Fibroblast of the conjunctiva (primary cell): ENCODE results near the gene NDUFAF5.
A peak's percentile ranks its signal among the peaks of the same experiment; 100 is the strongest.
"Not testable (repeated sequence)": the region's sequence is repeated elsewhere in the genome, so short reads cannot be mapped to it uniquely, and the experiment has no call there.

Source experiments
- DNase-seq: peaks from one replicate; pipeline ENCODE4 v3.0.0-alpha.2; 2010; ENCODE audit warnings: low read depth

NDUFAF5 gene, protein sequence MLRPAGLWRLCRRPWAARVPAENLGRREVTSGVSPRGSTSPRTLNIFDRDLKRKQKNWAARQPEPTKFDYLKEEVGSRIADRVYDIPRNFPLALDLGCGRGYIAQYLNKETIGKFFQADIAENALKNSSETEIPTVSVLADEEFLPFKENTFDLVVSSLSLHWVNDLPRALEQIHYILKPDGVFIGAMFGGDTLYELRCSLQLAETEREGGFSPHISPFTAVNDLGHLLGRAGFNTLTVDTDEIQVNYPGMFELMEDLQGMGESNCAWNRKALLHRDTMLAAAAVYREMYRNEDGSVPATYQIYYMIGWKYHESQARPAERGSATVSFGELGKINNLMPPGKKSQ

DNA sequence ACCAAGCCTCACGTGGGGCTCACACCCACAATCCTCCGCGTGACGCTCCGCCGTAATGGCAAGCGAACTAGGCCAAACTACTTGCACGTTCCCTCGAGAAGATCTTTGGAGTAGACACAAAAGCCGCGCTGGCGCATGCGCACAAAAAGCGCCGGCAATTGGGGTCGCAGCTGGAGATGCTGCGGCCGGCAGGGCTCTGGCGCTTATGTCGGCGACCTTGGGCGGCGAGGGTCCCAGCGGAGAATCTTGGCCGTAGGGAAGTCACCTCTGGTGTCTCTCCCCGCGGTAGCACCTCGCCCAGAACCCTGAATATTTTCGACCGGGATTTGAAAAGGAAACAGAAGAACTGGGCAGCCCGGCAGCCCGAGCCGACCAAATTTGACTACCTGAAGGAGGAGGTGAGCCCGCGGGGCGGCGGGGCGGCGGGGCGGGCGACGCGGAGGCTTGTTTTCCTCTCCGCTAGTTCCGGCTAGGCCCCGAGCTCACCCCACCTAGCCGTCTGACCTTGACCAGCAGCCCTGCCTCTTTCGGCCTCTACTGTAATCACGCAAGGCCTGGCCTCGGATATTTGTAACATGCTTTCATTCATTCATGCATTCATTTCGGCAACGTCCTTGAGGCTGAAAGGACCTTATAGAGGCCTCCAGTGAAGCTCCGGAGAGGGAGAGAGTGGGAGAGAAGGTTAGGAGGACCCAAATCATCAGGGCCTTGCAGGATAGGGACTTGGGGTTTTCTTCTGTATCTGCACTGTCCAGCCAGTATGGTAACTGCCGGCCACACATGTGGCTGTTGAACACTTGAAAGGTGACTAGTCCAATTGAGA is at the start of gene NDUFAF5, which contains the start of gene ESF1:
NDUFAF5 (plus strand) TSS at position 136 of the 823 bp plus-strand sequence; CDS start at position 177, 41 bp downstream.
ESF1 (minus strand) TSS at position 27 of the 823 bp plus-strand sequence. CDS start 1,779 bp downstream, outside the sequence.
- peak; percentile 93 for DNase-seq

DNA sequence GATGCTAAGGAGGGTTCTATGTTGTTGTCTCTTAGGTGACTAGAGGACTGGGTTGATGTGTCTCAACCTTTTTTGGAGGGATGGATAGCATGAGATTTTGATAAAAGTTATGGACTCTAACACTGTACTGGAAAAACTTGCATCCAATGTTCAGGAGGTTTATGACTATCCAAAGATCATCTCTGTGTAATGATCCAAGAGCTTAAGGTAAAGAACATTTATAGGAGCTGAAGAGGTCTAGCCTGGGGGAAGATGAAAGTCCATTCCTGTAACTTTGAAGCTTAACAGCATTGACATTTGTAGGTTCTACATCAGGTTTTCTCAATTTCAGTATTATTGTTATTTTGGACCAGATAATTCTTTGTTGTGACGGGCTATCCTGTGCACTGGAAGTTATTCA is 49.0 kb upstream of the NDUFAF5 start:
- DNase-seq, result no peak

DNA sequence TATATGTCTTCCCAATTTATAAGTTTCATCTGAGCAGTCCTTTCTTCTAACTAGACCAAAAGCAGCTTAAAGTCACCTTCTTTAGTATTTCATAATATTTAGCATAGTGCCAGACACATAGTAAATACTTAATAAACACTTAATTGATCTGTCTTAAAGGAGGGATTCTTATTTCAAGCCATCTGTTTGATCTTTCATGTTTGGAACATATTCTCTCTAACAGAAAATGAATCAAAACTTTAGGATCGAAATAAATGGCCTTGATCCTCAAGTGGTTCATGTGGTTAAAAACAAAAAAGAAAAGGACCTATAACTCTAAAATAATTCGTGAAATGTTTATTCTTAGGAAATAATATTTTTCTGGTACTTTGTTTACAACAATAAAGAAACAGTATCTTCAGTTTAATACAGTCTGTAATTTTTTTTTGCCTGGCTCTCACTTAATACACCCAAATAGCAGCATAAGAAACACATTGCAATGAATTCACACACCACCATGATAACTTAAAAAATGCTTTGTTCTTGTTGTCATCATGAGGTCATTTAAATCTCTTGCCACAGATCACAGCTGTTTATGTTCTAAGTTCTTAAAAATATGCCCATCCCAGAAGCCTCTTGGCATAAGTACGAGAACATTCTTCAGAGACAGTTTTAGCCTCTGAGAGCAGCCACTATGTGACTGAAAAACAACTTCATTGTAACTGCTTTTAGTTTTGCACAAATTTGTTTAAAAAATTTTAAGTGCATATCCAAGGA is 48.2 kb upstream of the NDUFAF5 start:
- DNase-seq, result peak; percentile 67

DNA sequence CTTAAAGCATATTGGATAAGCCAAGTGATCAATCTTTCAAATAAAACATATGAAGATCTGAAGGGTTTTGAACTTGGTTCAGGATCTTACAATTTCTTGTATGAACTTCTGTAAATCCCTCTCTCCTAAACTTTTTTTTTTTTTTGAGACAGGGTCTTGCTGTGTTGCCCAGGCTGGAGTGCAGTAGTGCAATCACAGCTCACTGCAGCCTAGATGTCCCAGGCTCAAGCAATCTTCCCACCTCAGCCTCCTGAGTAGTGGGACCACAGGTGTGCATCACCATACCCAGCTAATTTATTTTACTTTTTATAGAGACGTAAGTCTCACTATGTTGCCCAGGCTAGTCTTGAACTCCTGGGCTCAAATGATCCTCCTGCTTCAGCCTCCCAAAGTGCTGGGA is 46.6 kb upstream of the NDUFAF5 start:
- DNase-seq, result not testable (repeated sequence)

DNA sequence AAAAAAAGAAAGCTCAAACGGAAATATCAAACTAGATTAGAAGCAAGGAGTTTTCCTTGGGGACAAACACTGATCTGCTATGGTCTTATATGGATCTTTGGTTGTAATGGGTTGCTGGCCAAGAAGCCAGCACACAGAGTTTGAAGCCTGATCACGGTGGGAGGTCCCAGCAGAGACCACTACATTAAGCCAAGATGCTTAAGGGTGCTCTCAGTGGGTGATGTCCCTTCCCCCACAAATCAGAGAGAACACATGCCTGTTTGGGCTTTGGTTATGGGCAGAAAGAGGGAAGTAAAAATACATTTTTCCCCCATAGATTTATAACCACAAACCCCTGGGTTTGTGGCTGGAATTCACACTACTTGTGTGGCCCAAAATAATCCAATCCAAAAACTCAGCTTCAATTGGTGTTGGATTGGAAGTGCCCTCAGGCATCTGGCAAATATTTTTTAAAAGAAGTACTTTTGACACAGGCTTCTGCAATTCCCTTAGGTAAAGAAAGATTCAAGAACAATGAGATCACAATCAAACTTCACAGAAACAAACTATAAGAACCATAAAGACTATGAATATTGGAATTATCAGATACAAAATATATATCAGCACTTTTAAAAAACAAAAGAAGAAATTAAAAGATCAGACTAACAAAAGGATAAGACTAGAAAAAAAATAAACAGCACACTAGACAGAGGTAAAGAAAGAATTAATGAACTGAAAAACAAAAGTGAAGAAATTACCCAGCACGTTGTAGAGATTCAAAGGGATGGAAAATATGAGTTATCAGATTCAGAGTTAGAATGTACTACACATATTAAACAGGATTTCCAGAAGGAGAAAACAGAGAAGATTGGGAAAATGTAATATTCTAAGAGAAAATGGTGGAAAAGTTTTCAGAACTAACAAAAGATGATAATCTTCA is 44.8 kb upstream of the NDUFAF5 start:
- DNase-seq, result no peak

DNA sequence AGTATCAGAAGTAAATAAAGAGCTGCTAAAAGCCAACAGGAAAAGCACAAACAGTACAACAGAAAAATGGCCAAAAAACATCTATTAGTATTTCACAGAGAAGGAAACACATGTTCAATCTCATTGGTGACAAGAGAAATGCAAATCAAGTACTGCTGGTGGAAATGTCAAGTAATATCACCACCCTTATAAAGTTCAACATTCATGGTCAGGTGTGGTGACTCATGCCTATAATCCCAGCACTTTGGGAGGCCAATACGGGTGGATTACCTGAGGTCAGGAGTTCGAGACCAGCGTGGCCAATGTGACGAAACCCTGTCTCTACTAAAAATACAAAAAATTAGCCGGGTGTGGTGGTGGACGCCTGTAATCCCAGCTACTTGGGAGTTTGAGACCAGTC is 42.9 kb upstream of the NDUFAF5 start:
- DNase-seq, result no peak

DNA sequence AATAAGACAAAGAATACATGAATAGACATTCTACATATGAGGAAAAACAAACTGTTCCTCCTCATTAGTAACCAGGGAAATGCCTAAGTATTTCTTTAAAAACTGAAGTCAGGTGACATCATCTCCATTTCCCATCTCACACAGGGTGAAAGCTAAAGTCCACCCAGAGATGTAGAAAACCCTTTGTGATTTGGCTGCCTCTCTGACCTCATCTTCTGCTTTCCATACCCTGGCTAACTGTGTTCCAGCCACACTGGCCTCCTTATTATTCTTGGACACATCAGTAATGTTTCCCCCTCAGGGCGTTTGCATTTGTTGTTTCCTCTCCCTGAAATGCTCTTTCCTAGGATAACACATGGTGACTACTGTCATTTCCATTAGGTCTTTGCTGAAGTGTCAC is 40.5 kb upstream of the NDUFAF5 start:
- no peak for DNase-seq

DNA sequence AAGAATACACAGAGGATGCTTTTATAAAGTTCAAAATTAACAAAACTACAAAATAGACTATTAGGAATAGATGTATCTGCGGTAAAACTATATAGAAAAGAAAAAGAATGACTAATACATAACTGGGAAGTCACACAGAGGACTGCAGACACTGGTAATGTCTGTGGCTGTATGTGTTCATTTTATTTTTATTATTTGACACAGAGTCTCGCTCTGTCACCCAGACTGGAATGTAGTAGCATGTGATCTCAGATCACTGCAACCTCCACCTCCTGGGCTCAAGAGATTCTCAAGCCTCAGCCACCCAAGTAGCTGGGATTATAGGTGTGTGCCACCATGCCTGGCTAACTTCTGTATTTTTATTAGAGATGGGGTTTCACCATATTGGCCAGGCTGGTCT is 39.0 kb upstream of the NDUFAF5 start:
- no peak for DNase-seq

DNA sequence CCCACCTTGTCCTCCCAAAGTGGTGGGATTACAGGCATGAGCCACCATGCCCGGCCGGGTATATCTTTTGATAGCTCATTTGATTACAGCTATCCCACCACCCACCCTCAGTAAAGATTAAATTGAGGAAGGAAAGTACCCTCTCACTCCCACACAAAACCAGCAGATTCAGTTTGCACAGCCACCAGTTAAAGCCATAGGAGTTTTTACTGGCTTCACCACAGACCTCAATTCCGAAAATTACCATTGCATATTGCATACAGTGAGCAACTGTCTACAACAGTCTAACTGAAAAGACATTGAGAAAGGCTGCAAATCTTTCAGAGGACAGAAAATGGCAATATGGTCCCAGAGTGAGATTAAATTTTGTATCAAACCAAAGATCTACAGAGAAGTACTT is 35.0 kb upstream of the NDUFAF5 start:
- no peak for DNase-seq

DNA sequence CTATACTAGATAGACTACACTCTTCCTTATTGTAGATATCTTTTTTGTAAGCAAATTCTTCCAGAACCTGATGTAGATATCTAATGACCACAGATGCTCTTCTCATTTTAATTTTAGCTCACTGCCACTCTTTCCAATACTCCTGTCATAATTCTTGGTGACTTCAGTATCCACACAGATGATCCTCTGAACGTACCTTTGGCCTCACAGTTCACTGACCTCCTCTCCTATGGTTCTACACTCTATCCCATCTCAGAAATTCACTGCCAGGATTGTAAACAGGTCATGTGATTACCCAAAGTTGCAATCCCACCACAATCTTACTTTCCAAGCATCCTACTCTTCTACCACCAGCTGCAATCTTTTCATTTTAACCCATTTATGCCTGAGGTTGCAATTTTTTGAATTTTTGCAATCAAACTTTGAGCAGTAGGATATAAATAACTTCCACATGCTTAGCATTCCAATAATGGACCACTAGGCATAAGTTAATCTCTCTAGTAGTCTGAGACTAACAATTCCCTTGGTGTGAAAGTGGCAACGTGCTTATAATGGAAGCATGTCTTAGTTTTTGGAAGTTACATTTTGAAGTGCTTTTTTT is 31.3 kb upstream of the NDUFAF5 start:
- DNase-seq, result no peak

DNA sequence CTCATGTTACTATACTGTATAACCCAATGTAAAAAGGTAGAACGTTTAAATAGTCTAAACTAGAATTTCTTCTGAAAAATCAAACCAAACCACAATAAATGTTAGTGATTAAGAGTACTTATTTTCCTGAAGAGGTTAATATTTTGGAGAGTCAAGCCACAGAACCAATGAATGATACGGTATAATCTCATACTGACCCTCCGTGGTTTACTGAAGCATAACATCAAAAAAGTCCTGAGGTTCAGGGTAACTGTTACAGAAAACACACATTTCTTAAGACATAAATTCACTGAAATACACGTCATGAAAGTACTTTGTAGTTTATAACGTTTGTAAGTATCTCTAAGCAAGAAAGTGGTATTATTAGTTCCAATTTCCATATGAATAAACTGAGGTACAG is 29.0 kb upstream of the NDUFAF5 start:
- DNase-seq, result no peak

DNA sequence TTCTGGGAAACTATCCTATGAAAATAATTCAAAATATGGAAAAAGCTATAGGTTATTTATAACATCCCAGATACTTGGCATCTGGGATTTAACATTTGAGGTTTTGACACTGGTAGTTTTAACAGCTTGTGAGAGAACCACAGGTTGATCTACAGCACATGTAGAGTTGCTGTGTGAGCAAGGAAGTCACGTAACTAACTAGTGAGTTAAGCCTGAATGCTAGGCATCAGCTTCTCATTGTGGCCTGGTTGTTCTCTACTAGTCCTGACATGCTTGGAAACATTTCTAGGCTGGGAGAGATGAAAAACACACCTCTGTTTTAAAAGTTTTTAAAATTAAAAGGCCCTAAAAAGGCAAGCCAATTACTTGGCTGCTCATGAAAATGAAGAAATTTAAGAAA is 28.3 kb upstream of the NDUFAF5 start:
- DNase-seq, result no peak

DNA sequence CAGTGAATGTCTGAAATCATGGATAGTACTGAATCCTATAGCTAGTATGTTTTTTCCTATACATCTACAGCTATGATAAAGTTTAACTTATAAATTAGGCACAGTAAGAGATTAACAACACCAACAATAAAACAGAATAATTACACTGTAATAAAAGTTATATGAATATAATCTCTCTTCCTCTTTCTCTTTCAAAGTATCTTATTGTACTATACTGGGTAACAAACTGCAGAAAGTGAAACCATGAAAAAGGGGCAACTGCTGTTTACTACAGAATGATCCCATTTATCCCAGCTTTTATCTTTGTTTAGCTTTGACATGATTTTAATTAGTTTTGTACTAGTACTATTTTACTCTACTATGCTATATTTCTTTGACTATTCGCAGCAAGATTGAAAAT is 25.9 kb upstream of the NDUFAF5 start:
- no peak for DNase-seq

DNA sequence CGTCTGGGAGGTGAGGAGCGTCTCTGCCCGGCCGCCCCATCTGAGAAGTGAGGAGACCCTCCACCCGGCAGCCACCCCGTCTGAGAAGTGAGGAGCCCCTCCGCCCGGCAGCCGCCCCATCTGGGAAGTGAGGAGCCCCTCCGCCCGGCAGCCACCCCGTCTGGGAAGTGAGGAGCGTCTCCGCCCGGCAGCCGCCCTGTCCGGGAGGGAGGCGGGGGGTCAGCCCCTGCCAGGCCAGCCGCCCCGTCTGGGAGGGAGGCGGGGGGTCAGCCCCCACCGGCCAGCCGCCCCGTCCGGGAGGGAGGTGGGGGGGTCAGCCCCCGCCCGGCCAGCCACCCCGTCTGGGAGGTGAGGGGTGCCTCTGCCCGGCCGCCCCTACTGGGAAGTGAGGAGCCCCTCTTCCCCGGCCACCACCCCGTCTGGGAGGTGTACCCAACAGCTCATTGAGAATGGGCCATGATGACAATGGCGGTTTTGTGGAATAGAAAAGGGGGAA is 24.3 kb upstream of the NDUFAF5 start:
- not testable (repeated sequence) for DNase-seq

DNA sequence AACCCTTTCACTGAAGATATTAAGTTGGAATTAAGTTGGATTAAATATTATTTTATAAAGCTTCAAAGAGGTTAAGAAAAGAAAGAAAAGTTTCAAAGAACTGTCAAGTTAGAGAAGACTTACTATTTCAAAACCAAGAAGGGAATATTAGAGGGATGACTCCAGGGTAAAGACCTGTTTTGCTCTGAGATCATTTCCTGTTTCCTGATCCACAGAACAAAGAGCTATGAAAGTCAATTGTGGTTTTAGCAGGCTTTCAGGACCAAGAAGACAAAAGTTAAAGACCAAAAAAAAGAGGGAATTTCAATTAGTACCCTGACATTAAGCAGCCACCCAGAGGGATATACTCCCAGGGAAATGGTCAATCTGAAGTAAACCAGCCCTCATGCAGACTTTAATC is 19.5 kb upstream of the NDUFAF5 start:
- DNase-seq, result no peak

DNA sequence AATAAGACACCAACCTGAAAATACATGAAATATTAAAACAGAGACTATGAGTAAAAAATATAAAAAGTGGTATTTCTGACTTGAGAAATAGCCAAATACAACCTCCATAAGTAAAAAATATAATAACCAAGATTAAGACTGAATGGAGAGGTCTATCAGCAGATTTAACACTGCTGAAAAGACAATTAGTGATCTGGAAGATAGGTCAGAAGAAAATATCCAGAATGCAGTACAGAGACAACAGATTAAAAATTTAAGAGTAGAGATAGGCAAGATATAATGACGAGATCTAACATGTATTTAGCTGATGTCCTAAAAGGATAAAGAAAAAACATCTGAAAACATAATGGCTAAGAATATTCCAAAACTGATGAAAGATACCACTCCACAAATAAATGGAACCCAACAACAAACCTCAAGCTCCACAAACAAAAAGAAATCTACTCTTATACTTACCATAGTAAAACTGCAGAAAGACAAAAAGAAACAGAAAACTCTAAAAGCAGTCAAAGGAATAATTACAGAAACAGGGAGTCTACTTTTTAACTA is 18.9 kb upstream of the NDUFAF5 start:
- DNase-seq, result no peak

DNA sequence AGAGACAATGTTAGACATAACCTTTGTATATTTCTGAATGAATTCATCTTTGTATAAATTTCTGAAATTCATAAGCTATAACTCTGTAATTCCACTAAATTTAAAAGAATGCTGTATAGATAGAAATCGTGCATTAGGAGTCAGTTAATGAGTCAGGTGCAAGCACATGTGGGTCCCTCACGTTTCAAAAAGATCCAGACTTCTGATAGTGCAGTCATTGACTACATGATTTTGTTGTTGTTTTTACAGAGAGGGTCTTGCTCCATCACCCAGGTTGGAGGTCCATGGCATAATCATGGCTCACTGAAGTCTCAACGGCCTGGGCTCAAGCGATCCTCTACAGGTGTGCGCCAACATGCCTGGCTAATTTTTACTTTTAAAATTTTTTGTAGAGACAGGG is 14.7 kb upstream of the NDUFAF5 start:
- DNase-seq, result no peak

DNA sequence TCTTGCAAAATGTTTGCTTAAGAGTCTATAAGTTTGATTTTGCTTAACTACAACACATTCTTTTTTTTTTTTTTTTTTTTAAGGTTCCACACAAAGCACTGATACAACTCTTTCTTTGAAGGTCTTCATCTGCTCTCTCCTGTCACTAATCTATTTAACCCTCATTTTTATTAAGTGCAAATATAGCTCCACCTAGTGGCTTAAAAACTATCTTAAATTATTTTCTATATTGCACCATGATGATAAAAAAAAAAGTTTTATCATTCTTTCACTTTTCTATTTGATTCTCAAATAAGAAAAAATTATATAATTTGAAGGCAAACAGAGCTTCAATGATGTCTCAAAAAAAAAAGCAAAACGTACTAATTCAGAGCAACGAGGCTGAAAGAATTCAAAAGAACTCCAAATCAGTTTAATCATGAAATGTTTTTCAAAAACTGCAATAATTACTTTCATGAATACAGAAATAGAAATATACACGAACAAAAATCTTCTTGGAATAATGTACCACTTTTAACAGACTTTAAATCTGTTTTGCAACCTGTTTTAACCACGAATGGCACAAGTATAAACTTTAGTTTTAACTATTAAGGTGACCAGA is 12.9 kb upstream of the NDUFAF5 start:
- no peak for DNase-seq

DNA sequence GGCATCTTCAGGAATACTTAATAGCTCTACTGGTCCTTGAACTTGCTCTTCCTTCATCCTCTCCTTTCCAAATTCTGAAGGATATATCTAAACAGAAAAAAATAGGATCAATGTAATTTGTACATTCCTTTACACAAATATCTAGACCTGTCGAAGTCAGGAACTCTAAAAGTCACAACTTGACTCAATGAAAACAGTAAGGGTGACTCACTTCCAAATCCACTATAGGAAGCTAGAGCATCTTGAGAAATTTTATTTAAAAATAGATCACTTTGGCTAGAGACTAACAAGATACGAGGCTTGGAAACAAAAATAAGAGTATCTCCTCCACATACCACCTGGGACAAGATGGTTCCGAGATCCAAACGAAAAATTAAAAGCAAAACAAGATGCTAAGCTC is 12.3 kb upstream of the NDUFAF5 start:
- no peak for DNase-seq

DNA sequence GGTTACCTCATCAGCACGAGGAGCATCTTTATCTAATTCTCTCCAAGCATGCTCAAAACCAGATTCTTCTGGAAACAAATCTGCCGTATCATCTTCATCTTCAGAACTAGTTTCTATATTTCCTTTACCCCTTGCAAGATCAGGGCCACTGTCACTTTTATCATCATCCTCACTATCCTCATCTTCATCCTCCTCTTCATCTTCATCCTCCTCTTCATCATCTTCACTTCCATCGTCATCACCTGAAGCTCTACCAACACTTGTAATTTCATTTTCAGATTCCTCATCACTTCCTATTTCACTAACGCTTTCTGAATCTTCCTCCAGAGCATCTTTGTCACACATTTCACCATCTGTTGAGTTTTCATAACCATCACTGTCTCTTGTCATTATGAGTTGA is 9.0 kb upstream of the NDUFAF5 start:
- no peak for DNase-seq
